CMK (cell line): ENCODE data around the gene G6PC2.
"Not testable (repeated sequence)": the region's sequence is repeated elsewhere in the genome, so short reads cannot be mapped to it uniquely, and the experiment has no call there.

ENCODE experiments used
- DNase-seq: peaks from one replicate; pipeline ENCODE4 v3.0.0-alpha.2; 2010; ENCODE audit warnings: low read depth

The G6PC2 gene

GRCh38 chr2:168901003-168901402 is at the start of gene G6PC2:
Gene G6PC2, plus strand, starts transcription at chr2:168901291. Its CDS starts 41 bp downstream, at chr2:168901332.
- no peak for DNase-seq

- DNase-seq: peak; percentile 60
Observed at GRCh38 chr2:168851674-168852320, 49.3 kb upstream of the G6PC2 start.

DNA sequence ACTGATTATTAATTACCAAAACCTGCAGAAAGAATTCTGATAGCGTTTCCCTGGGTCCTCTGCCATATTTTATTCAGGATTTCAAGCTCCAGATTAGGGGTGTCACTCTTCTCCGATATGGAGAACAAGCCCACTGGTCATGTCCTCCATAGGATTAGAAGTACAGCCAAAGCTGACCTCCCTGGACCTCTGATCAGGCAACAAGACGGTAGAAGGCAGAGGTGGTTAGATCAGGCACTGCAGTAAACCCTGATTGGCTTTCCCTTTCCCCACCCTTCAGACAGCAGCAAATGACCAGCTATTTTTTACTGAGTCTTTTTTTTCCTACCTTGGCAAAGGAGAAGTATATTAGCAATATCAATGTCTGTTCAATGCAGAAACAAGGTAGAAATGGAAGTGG is 48.6 kb upstream of the G6PC2 start:
- DNase-seq: no peak

GRCh38 chr2:168853471-168853870 is 47.6 kb upstream of the G6PC2 start:
- no peak for DNase-seq

GRCh38 chr2:168854651-168855050 is 46.4 kb upstream of the G6PC2 start:
- DNase-seq: no peak

- DNase-seq: no peak
Observed at GRCh38 chr2:168855601-168856000, 45.5 kb upstream of the G6PC2 start.

- no peak for DNase-seq
Observed at GRCh38 chr2:168858146-168858545, 42.9 kb upstream of the G6PC2 start.

GRCh38 chr2:168867164-168867563 is 33.9 kb upstream of the G6PC2 start:
- DNase-seq: not testable (repeated sequence)

DNA sequence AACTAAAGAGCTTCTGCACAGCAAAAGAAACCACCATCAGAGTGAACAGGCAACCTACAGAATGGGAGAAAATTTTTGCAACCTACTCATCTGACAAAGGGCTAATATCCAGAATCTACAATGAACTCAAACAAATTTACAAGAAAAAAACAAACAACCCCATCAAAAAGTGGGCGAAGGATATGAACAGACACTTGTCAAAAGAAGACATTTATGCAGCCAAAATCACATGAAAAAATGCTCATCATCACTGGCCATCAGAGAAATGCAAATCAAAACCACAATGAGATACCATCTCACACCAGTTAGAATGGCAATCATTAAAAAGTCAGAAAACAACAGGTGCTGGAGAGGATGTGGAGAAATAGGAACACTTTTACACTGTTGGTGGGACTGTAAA is 30.7 kb upstream of the G6PC2 start:
- not testable (repeated sequence) for DNase-seq

GRCh38 chr2:168870824-168871223 is 30.3 kb upstream of the G6PC2 start:
- DNase-seq: not testable (repeated sequence)

GRCh38 chr2:168874368-168875054 is 26.6 kb upstream of the G6PC2 start:
- DNase-seq: no peak

DNA sequence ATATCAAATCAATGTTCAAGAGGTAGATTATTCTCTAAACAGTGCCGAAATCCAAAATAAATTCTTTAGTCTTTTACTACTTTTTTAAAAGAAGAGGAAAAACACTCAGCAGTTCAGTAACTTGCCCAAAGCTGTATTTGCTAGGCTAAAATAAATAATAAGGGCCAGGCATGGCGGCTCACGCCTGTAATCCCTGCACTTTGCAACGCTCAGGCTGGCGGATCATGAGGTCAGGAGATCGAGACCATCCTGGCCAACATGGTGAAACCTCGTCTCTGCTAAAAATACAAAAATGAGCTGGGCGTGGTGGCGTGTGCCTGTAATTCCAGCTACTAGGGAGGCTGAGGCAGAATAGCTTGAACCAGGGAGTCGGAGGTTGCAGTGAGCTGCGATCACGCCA is 18.9 kb upstream of the G6PC2 start:
- DNase-seq: not testable (repeated sequence)

DNA sequence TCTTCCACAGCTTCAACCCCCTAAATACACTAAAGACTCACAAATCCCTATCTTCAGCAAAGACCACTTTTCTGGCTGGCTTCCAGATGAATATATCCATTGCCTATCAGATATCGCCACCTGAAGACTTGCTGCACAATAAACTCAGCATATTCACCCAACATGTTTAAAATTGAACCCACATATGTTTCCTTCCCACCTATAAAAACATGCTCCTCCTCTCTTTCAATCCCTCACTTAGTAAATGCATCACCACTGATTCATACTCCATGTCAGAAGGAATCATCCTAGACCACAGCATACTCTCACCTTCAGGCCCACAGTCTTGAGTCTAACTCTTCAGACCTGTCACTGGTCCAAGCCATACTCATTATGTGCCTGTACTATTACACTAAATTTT is 16.1 kb upstream of the G6PC2 start:
- DNase-seq: peak; percentile 8

GRCh38 chr2:168889635-168890005 is 11.5 kb upstream of the G6PC2 start:
- DNase-seq: no peak

DNA sequence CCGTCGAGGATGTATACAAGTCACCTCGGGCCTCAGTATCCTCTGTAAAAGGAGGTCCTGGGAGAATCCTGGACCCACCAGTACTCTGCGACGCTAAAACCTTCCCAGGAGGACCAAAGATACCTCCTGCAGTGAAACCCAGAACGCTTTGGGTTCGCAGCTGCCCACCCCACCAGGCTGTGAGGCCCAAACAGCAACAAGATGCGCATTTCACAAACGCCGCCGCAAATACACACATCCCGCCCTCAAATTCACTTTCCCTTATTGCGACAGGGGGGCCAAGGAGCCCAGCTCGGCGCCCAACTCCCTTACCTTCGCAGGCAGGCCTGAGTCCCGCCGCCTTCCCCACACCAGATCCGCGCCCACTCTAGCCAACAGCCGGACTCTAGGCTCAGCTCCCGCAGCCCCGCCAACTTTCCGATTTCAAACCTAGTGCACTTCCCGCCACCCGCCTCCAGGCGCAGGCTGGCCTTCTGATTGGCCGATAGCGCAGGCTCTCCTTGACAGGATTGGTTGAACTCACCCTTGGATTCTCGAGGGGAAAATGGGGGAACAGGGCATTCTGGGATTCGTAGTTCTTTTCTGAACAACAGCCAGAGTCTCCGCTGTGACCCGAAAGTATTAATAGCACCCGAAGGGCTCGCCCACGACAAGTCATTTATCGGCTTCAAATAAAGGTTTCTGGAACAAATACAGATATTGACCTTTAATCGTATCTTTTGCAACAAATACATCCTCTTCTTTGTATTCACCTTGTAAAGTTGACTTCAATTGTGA is 10.9 kb upstream of the G6PC2 start, which contains the start of gene SPC25:
TSS of gene SPC25 (minus strand) at position 425 of the 777 bp plus-strand sequence. CDS start 911 bp downstream, outside the sequence.
- peak; percentile 73 for DNase-seq

- DNase-seq: no peak
Observed at GRCh38 chr2:168892327-168892726, 8.8 kb upstream of the G6PC2 start.

DNA sequence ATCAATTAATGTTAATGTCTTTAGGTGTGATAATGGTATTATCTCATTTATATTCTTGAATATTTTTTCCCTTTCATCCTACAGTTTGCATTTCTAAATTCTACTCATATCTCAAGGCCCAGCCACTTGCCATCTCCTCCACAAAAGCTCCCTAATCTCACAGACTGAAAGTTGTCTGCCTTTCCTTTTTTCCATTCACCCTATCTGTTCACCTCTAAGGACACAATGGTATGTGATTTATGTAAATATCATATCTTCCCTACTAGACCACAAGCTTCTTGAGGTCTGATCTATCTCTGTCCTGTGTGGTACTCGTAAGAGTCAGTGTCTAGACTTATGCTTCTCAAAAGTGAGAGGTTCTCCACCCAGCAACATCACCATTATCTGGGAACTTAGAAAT is 7.0 kb upstream of the G6PC2 start:
- no peak for DNase-seq

DNA sequence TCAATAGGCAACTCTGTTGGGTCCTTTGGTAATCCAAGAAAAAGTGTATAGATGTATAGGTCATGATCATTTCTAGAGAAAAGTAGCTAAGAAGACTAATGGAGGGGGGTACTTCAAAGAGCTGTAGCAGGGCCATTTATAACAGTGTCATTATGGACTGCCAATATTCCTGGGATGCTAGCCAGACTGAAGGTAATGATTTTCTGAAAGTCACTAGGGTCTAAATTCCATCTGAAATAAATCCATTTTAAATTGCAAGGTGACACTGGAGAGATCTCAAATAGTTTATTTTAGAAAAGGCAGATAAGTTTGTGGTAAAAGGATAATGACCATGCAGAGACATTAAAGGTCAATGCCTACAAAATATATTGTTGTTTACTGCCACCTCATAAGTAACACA is 6.4 kb upstream of the G6PC2 start:
- DNase-seq: no peak

DNA sequence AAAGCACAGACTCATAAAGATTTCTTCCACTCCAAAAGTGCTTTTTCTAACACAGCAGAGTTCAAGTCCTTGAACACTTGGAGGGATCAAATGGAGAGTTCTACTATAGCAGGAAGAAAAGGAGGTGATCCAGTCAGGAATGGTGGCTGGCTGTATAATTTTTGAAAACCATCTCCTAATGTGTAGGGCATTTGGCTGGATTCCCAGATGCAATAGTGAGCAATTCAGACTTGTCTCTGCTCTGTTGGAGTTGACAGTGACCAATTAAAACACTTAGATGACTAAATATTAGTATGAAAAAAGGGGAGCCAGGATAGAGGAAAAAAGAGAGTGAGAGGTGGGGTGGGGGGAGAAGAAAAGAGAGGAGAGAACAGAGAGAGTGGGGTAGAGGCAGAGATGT is 5.3 kb upstream of the G6PC2 start:
- DNase-seq: no peak

GRCh38 chr2:168896783-168897182 is 4.3 kb upstream of the G6PC2 start:
- peak; percentile 14 for DNase-seq

- no peak for DNase-seq
Observed at GRCh38 chr2:168897449-168897848, 3.6 kb upstream of the G6PC2 start.

- DNase-seq: no peak
Observed at GRCh38 chr2:168903888-168904287, 2.8 kb downstream of the G6PC2 start.

DNA sequence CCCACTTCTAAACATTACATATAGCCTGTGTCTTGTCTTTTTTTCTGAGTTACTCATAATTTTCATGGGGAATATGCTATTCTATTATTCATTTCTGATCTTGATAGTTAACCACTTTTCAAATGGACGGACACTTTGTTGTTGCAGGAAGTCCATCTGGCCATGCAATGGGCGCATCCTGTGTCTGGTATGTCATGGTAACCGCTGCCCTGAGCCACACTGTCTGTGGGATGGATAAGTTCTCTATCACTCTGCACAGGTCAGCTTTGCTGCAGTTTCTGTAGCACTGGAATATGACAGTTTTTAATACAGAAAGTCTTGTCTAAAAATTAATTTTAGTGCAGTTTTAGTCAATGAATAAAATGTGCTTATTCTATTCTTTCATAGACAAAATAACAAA is 3.3 kb downstream of the G6PC2 start:
- DNase-seq: peak; percentile 56
